ENCODE data around the gene CAMKMT.
"Not testable (repeated sequence)": the region's sequence is repeated elsewhere in the genome, so short reads cannot be mapped to it uniquely, and the experiment has no call there.

The CAMKMT gene

GRCh38 chr2:44450082-44450481 lies 88.3 kb downstream of the CAMKMT start:
- no peak for DNase-seq

DNA sequence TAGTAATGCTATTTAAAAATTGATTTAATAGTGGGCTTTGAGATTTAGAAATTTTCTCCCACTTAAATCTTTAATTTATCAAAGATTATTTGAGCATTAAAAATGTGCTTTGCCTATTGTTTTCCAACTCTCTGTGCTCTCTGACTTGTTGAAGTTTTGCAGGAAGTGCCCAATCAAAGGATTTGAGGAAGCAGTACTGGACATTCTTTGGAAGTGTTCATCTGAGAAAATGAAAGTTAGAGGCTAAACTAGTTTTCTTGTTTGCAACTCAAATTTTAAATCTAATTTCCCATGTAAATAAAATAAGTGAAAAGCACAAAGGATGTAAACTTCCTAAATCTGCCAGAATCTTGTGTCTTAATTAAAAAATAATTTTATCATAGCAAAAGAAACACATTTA lies 89.1 kb downstream of the CAMKMT start:
- DNase-seq, result no peak

DNA sequence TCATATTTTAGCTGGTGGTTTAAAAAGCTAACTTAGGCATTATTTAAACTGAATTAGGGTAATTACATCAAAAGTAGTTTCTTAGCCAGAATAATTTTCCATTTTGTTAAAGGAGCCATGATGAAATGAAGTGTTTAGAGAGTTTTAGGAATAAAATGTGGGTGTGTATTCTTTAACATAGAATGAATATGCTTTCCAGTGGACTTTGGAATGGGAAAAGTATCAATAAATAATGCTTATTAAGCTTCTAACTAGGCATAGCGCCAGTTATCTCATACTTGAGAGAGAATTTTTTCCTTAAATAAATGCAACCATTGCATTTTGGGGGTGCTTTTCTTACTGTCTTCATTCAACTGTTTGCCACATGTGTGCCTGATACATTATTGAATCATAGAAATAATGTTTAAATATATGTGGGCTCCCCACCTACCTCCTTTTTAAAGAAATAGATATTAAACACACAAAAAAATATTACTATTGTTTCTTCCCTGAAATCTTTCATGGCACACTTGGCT lies 90.4 kb downstream of the CAMKMT start:
- DNase-seq, result no peak

DNA sequence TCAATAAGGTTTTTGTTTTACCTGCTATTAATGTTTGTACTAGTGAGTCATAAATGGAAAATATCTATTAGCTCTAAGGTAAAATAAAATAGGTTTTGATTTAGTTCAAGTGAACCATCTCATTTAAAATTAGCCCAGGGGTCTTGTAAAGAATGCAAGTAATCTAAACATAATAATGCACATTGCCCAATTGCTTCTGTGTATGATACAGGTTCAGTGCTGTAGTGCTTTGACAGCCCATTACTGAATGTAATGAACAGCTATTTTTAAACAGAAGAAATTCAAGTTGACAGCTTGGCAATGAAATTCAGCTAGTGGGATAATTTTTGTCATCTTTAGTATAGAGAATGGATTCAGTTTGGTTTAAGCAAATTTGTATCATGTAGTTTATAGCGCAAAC lies 91.5 kb downstream of the CAMKMT start:
- no peak for DNase-seq

GRCh38 chr2:44455877-44456276 lies 94.1 kb downstream of the CAMKMT start:
- DNase-seq, result no peak

GRCh38 chr2:44456946-44457345 lies 95.2 kb downstream of the CAMKMT start:
- no peak for DNase-seq

- peak in 1 of 2 experiments; percentile 37 for DNase-seq
Measured at GRCh38 chr2:44459739-44460138, 98.0 kb downstream of the CAMKMT start.

DNA sequence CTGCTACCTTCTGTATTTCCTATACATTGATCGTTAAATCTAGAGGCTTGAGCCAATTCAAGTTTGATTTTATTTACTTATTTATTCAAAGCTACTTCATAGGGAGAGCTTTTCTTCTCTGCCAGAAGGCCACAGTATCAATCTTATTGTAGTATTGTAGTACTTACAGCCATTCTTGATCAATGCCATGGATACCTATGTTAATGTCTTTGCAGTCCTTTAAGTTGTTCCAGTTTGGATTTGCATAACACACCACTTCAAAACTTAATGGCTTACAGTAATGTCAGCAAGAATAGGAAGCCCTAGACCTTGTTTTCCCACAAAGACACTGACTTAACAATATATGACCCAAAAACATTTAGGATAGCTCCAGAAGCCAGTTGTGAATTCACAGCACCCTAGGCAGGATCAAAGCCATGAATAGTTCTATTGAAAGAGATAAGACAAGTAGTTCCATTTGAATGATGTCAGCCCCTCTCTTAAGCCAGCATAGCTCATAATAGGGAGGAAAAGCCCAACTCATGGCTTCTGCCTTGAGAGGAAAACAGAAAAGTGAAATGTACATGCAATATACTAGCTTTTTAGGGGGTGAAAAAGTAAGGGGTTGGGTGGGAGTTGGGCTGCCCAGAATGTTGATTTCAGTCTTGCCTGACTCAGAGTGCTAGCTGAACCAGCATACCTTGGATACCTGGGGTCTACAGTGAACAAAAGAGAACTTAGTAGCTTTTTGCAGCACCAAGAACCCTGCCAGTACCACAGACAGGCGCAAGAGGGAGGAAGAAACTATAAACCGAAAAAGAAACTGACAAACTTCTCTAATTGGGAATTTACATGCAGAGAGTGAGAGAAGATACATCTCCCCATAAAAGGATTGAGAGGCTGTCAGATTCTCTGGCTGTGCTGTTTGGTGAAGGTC lies 101.4 kb downstream of the CAMKMT start:
- DNase-seq, result no peak

GRCh38 chr2:44464437-44464836 lies 102.7 kb downstream of the CAMKMT start:
- no peak for DNase-seq

- no peak for DNase-seq
Measured at GRCh38 chr2:44470151-44470550, 108.4 kb downstream of the CAMKMT start.

- DNase-seq, result no peak
Measured at GRCh38 chr2:44477657-44478414, 116.1 kb downstream of the CAMKMT start.

DNA sequence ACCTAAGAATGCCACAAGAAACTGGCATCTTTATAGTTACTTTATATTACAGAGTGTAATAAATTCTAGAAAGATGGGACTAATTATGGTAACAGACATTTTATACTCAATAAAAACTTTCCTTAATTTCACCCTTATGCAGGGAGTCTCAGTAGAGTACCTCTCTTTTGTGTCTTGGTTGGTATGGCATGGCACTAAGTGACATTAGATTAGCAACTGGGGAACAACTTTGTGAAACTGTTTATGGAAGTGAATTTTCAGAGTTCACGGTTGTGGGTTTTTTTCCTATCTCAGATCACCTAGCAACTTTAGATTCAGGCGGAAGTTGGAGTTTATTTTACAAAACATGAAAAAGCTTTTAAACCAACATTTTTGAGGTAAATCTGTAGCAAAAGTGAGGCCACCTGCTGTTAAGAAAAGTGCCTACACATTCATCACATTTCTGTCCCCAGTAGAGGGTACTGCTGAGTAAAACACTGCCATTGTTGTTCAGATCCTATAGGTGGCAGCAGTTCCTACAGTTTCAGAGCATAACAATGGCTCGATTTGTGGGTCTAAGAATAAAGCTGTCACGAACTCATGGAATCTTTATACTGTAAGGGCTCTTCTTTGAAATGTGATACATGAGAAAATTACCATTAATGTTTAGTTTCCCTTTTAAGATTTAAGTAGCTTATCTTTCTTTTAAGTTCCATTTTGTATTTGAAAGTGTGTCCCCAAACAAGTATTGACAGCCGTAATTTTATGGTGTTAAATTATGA lies 117.6 kb downstream of the CAMKMT start:
- DNase-seq, result peak; percentile 83 to 91

DNA sequence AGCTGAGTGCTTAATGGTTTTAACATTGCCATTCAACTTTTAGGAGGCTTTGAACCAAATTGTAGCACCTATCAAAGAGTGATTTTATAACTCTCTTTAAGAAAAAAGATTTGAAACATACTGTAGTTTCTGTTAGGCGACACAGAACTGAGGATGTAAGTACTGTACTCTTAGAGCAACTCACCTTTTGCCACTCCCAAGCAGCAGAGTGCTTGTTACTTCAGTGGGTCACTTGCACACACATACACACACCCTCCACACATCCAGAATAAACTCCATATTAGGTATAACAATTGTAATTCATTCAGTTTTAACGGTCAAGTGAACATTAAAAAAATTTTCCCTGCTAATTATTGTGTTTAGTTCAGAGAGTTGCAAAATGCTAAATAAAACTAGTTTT lies 118.3 kb downstream of the CAMKMT start:
- no peak for DNase-seq

DNA sequence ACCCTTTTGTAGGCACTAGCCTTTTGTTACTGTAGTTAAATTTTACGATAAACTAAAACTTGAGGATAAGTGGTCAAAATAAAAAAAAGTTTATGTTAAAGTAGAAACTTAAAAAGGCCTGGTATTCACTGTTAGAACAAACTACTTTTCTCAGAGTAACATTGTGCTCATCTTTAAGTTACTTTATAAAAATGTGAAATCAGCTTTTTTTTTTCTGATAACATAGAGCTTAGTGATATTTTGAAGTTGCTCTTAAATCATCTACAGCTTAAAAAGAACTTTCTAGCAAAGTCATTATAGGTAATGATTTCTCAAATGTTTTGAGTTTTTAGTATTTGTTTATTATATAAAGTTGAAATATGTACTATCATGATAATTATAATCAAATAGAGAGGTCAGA lies 125.3 kb downstream of the CAMKMT start:
- no peak for DNase-seq

DNA sequence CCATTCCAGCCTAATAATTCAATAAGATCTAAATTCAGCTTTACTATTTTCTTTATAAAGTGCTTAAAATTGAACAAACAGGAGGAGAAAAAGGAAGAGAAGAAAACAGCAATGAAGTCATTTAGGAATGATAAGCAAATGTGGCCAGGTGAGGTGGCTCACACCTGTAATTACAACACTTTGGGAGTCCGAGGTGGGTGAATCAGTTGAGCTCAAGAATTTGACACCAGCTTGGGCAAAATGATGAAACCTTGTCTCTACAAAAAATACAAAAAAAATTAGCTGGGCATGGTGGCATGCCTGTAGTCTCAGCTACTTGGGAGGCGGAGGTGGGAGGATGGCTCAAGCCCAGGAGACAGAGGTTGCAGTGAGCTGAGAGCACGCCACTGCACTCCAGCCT lies 129.0 kb downstream of the CAMKMT start:
- no peak for DNase-seq

DNA sequence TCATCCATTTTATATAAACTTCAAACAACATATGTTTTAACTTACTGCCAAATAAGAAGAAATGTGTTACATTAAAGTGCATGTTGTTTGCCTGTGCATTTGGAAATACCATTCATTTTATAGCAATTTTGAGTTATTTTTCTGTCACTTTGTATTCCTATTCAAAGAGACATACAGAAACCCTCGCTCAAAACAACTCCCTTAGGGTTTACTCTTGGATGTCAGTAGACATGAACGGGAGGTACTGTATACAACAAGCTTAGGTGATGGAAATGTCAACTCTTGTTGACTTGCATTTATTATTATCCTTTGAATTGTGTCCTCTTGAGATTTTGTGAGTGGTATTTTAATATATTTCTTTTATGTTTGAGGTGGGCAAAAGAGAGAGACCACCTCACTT lies 132.3 kb downstream of the CAMKMT start:
- DNase-seq, result no peak

- DNase-seq, result no peak
Measured at GRCh38 chr2:44495035-44495434, 133.3 kb downstream of the CAMKMT start.

DNA sequence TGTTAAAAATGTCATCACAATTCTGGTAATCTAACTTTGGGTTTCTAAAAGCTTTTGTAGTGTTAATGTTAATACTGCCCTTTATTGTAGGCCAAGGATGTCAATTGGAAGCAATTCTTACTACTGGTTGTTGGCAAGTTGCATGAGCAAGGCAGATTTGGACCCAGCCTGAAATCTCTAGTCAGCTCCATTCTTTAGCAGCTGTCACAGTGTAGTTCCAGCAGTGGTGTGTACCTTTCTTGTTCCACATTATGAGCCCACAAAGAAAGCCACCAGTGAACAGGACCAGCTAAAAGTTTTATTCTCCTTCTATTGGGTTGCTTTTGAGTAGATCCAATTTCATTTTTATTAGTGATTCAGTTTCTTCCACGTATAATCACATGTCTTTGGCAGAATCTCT lies 133.8 kb downstream of the CAMKMT start:
- DNase-seq, result no peak

DNA sequence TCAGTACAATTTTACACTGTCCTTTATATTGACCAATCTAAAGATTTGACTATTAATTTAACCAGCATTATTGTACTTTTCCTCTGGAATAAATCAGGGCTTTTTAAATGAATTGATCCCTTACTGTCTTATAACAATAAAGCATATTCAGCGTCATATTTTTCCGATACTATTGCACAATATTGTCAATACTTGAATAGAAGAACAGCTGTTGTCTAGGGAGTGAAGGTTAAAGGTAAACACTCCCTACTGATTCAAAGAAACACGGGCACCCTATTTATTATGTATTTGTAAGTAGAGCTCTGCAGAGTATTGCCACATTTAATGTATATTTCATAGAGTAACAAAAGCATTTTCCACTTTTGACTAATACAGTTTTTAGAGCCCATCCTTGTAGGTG lies 134.4 kb downstream of the CAMKMT start:
- DNase-seq, result no peak

DNA sequence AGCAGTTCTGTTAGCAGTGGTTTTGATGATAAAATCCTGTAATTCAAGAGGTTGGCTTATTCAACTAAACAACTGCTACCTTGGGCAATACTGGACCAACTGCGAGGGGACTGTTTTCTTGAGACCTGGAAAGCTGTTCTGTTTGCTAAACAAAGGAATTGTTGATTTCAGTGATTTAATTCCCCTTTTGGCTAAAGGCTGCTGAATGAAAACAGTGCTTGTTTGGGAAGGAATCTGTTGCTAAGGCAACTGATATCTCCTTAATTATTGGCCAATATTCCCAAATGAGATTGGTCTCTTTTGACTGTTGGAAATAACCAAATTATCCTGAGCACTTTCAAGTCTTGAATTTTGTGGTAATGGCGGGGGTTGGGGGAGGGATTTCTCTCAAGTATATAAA lies 136.8 kb downstream of the CAMKMT start:
- no peak for DNase-seq

DNA sequence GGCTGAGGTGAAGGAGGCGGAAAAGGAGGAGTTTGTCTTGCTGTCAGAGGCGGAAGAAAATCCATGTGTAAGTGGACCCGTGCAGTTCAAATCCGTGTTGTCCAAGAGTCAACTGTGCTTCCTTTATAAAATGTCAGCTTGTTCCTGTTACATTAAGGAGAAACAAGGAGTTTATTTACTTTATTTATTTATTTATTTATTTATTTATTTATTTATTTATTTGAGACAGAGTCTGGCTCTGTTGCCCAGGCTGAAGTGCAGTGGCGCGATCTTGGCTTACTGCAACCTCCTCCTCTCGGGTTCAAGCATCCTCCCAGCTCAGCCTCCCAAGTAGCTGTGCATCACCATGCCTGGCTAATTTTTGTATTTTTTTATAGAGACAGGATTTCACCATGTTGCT lies 143.9 kb downstream of the CAMKMT start:
- DNase-seq, result not testable (repeated sequence)

DNA sequence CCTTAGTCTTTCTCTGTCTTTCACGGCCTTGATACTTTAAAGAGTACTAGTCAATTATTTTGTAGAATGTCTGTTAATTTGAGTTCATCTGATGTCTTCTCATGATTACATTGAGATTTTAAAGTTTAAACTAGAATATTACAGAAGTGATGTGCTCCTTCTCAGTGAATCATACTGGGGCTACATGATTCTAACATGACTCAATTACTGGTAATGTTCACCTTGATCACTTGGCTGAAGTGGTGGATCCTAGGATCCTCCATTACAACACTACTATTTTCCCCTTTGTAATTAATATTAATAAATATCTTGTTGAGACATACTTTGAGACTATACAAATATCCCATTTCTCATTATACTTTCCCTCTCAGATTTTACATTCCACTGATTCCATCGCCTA lies 148.5 kb downstream of the CAMKMT start:
- no peak for DNase-seq

- DNase-seq, result no peak
Measured at GRCh38 chr2:44515416-44515815, 153.7 kb downstream of the CAMKMT start.
